ENCODE results near the gene TSHR.
A peak's percentile ranks its signal among the peaks of the same experiment; 100 is the strongest.
"Not testable (repeated sequence)": the region's sequence is repeated elsewhere in the genome, so short reads cannot be mapped to it uniquely, and the experiment has no call there.

The TSHR gene

GRCh38 chr14:81004575-81004974 is 49.2 kb downstream of the TSHR start:
- DNase-seq, result no peak

- no peak for DNase-seq
Observed at GRCh38 chr14:81005540-81006228, 50.3 kb downstream of the TSHR start.

- DNase-seq, result no peak
Observed at GRCh38 chr14:81006266-81006665, 50.8 kb downstream of the TSHR start.

- no peak for DNase-seq
Observed at GRCh38 chr14:81007131-81007530, 51.7 kb downstream of the TSHR start.

GRCh38 chr14:81009346-81009745 is 53.9 kb downstream of the TSHR start:
- DNase-seq, result no peak

GRCh38 chr14:81018251-81018650 is 62.8 kb downstream of the TSHR start:
- no peak for DNase-seq

GRCh38 chr14:81018684-81019083 is 63.3 kb downstream of the TSHR start:
- DNase-seq, result no peak

- DNase-seq, result not testable (repeated sequence)
Observed at GRCh38 chr14:81019113-81019512, 63.7 kb downstream of the TSHR start.

- DNase-seq, result no peak
Observed at GRCh38 chr14:81023095-81023710, 67.8 kb downstream of the TSHR start.

- DNase-seq, result peak in 1 of 2 experiments; percentile 24
Observed at GRCh38 chr14:81028461-81028860, 73.0 kb downstream of the TSHR start.

- DNase-seq, result no peak
Observed at GRCh38 chr14:81031488-81031887, 76.1 kb downstream of the TSHR start.

GRCh38 chr14:81033698-81034240 is 78.3 kb downstream of the TSHR start:
- DNase-seq, result no peak

- no peak for DNase-seq
Observed at GRCh38 chr14:81042438-81042837, 87.0 kb downstream of the TSHR start.

- no peak for DNase-seq
Observed at GRCh38 chr14:81051547-81051946, 96.1 kb downstream of the TSHR start.

- DNase-seq, result not testable (repeated sequence)
Observed at GRCh38 chr14:81054057-81054456, 98.6 kb downstream of the TSHR start.

- DNase-seq, result no peak
Observed at GRCh38 chr14:81055971-81056370, 100.5 kb downstream of the TSHR start.

- DNase-seq, result no peak
Observed at GRCh38 chr14:81062380-81062779, 107.0 kb downstream of the TSHR start.

GRCh38 chr14:81062816-81063215 is 107.4 kb downstream of the TSHR start:
- DNase-seq, result peak; percentile 69 to 70

- peak; percentile 94 to 98 for DNase-seq
Observed at GRCh38 chr14:81066672-81067071, 111.3 kb downstream of the TSHR start.

- DNase-seq, result no peak
Observed at GRCh38 chr14:81067156-81067555, 111.7 kb downstream of the TSHR start.

GRCh38 chr14:81068176-81068782 is 112.9 kb downstream of the TSHR start:
- peak; percentile 23 to 84 for DNase-seq

GRCh38 chr14:81070511-81070910 is 115.1 kb downstream of the TSHR start:
- peak in 1 of 2 experiments; percentile 16 for DNase-seq

GRCh38 chr14:81085596-81085995 is 130.2 kb downstream of the TSHR start:
- DNase-seq, result no peak

GRCh38 chr14:81087230-81087629 is 131.8 kb downstream of the TSHR start:
- DNase-seq, result no peak

Measured in NCI-H524 (cell line).